Activated CD4-positive, alpha-beta T cell treated with anti-CD3 and anti-CD28 coated beads, Interleukin-2, amount 10 ng/mL, durations not matched to agents 24 days and 14 days (primary cell): ENCODE data around the gene UNC5B. TPM values are rescaled to one million over a fixed set of nuclear protein-coding genes. Genes with fewer than 3 reads are reported as not detected.

Experiments used
- DNase-seq: peaks from one replicate; pipeline ENCODE4 v3.0.0; 2022
- H3K27ac Mint-ChIP-seq: one replicate; pipeline ENCODE4 v1.8.0; 2022; ENCODE audit warnings: mild to moderate bottlenecking, mixed read lengths
- H3K27me3 Mint-ChIP-seq: one replicate; pipeline ENCODE4 v1.8.0; 2022; ENCODE audit warnings: mixed read lengths
- H3K36me3 Mint-ChIP-seq: one replicate; pipeline ENCODE4 v1.8.0; 2022; ENCODE audit warnings: low read depth, mild to moderate bottlenecking, mixed read lengths
- H3K4me1 Mint-ChIP-seq: one replicate; pipeline ENCODE4 v1.8.0; 2021; ENCODE audit warnings: mixed read lengths
- H3K4me3 Mint-ChIP-seq: one replicate; pipeline ENCODE4 v1.8.0; 2022; ENCODE audit warnings: mild to moderate bottlenecking, moderate library complexity, mixed read lengths
- H3K9me3 Mint-ChIP-seq: one replicate; pipeline ENCODE4 v1.8.0; 2021; ENCODE audit warnings: mixed read lengths
- intact Hi-C: fragments of 100-400 bp; cut with micrococcal nuclease; formaldehyde crosslinking; loops from one replicate; pipeline ENCODE4 v1.15.1; 2023
- total RNA-seq: library from RNA; stranded (reverse); gene quantifications from 2 replicates; pipeline ENCODE4 v1.2.3, GENCODE V29; 2022

UNC5B gene
- total RNA-seq, 1 donor from 2014 or later: 0.14 TPM

GRCh38 chr10:71253981-71254818, 41.8 kb downstream of the UNC5B start:
- Mint-ChIP-seq H3K4me1 (no peaks in the 10 kb centered on the region), H3K27me3 (peaks cover 2% of the 10 kb centered on the region), H3K36me3 (no peaks in the 10 kb centered on the region), H3K9me3 (no peaks in the 10 kb centered on the region), H3K4me3 (no peak overlapping the region), H3K27ac (no peak overlapping the region)
- intact Hi-C loops: no loop called here
- no peak for DNase-seq

DNA sequence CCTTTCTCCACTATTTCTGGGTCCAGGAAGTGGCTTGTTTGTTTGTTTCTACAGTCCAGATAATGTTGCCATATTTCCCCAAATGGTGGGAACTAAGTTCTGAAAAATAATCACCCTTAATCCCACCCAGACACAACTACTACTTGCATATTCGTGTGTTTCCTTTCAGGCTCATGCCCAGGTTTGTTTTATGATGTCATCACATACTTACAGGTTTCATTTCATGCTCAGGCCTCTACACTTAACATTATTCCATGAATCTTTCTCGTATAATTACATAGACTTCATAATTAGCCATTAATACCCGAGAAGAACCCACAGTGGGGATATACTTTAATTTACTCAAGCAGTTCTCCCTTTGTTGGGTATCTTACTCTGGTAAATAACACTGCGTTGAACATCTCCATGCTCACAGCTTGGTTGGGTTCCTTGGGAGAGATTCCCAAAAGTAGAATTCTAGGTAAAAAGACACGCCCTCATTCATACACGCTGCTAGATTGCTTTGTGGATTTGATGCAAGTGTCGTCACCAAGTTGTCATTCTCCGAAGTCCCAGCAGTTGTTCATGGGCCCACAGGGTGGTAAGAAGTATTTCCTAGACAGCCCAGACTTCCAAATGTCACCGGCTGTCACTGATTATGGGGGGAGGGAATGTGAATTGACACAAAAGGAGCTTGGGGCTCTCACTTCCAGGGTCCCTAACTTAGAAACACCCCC, 42.6 kb downstream of the UNC5B start:
- Mint-ChIP-seq H3K36me3 (no peaks in the 10 kb centered on the region), H3K4me1 (no peaks in the 10 kb centered on the region), H3K9me3 (no peaks in the 10 kb centered on the region), H3K27ac (no peak overlapping the region), H3K27me3 (peaks cover 2% of the 10 kb centered on the region), H3K4me3 (no peak overlapping the region)
- no peak for DNase-seq
- intact Hi-C loops: no loop called here

GRCh38 chr10:71255550-71255807, 43.1 kb downstream of the UNC5B start:
- Mint-ChIP-seq H3K27ac (no peak overlapping the region), H3K4me3 (no peak overlapping the region), H3K4me1 (no peaks in the 10 kb centered on the region), H3K36me3 (no peaks in the 10 kb centered on the region), H3K9me3 (no peaks in the 10 kb centered on the region), H3K27me3 (peaks cover 2% of the 10 kb centered on the region)
- intact Hi-C loops: no loop called here
- no peak for DNase-seq

DNA sequence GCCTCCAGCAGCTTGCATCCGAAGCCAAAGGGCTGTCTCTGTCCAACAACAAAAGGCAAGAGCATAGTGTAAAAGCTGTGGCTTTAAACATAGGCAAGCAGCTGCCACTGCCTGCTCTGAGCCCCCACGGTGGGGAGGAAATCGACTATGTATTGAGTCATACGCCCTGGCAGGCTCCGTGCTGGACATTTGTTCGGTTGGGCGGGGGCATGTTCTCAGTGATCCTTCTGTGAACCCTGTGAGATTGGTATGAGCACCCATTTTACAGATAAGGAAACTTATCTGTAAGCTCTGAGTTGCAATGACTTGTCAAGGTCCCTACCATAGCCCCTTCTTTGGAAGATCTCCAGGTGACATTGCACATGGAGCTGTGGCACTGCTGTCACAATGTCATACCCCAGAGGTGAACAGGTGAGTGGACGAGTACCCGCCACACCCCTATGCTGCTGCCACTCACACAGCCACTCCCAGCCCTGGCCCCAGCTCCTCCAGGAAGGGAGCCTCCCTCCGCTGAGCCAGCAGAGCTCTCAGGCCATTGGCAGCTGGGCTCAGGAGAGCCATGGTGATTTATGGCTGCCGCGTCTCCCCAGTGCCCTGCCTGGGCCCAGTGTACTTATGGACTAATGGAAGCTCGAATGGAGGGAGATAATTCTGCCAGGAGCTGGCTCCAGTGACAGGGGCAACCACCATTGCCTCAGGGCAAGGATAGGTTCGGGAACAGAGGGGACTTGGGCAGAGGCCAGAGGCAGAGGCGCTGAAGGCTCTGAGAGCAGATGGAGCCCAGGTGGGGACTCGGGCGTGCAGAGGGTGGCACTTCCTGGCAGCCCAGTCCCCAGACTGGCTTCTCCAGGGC, 43.7 kb downstream of the UNC5B start:
- intact Hi-C loops: no loop called here
- Mint-ChIP-seq H3K4me3 (no peak overlapping the region), H3K9me3 (no peaks in the 10 kb centered on the region), H3K27ac (no peak overlapping the region), H3K36me3 (no peaks in the 10 kb centered on the region), H3K27me3 (peaks cover 2% of the 10 kb centered on the region), H3K4me1 (no peaks in the 10 kb centered on the region)
- no peak for DNase-seq

GRCh38 chr10:71256661-71257318, 44.4 kb downstream of the UNC5B start:
- intact Hi-C loops: no loop called here
- Mint-ChIP-seq H3K27ac (no peak overlapping the region), H3K27me3 (peaks cover 2% of the 10 kb centered on the region), H3K4me3 (no peak overlapping the region), H3K4me1 (no peaks in the 10 kb centered on the region), H3K9me3 (no peaks in the 10 kb centered on the region), H3K36me3 (no peaks in the 10 kb centered on the region)
- DNase-seq: no peak

- no peak overlapping the region for H3K4me3 Mint-ChIP-seq
- no peak overlapping the region for H3K27ac Mint-ChIP-seq
- H3K9me3 Mint-ChIP-seq: no peaks in the 10 kb centered on the region
- DNase-seq: no peak
- no peaks in the 10 kb centered on the region for H3K4me1 Mint-ChIP-seq
- peaks cover 2% of the 10 kb centered on the region for H3K27me3 Mint-ChIP-seq
- no peaks in the 10 kb centered on the region for H3K36me3 Mint-ChIP-seq
- intact Hi-C loops: no loop called here
Measured at GRCh38 chr10:71257319-71257997, 45.1 kb downstream of the UNC5B start.

DNA sequence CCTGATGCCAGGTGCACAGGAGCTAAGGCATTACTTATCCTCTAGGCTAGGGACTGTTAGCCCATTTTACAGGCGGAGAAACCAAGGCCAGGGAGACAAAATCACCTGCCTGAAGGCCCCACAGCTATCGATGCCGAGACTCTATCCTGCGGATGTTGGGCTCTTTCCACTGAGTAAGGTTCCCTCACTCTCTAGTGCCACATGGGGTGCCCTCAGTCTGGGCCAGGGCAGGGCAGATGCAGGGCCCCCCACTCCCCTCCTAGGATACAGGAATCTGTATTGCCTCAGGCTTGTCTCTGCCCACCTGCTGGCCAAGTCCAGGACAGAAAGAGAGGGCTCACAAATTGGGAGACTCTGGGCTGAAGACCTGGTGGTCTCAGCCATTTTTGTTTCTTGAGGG, 45.7 kb downstream of the UNC5B start:
- Mint-ChIP-seq H3K36me3 (no peaks in the 10 kb centered on the region), H3K27ac (no peak overlapping the region), H3K4me1 (no peaks in the 10 kb centered on the region), H3K9me3 (no peaks in the 10 kb centered on the region), H3K4me3 (no peak overlapping the region), H3K27me3 (peaks cover 2% of the 10 kb centered on the region)
- DNase-seq: no peak
- intact Hi-C loops: no loop called here

GRCh38 chr10:71258446-71259145, 46.2 kb downstream of the UNC5B start:
- Mint-ChIP-seq H3K36me3 (no peaks in the 10 kb centered on the region), H3K4me3 (no peak overlapping the region), H3K4me1 (no peaks in the 10 kb centered on the region), H3K27me3 (peaks cover 2% of the 10 kb centered on the region), H3K9me3 (no peaks in the 10 kb centered on the region), H3K27ac (no peak overlapping the region)
- intact Hi-C loops: no loop called here
- DNase-seq: no peak

DNA sequence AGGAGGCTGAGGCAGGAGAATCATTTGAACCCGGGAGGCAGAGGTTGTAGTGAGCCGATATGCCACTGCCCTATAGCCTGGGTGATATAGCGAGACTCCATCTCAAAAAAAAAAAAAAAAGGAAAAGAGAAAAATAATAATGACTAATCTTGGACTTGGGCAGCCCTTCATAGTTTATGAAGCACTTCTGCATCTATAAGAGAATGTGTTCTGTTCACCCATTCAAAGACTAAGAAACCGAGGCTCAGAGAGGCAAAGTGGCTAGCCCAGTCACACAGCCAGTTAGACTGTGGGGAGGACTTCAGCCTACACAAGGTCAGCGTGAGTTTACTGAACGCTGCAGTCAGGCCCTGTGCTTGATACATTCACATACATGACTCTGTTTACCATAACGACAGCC, 46.9 kb downstream of the UNC5B start:
- intact Hi-C loops: no loop called here
- DNase-seq: no peak
- H3K4me1 Mint-ChIP-seq: no peaks in the 10 kb centered on the region
- no peaks in the 10 kb centered on the region for H3K36me3 Mint-ChIP-seq
- H3K27me3 Mint-ChIP-seq: peaks cover 2% of the 10 kb centered on the region
- no peak overlapping the region for H3K27ac Mint-ChIP-seq
- no peak overlapping the region for H3K4me3 Mint-ChIP-seq
- H3K9me3 Mint-ChIP-seq: no peaks in the 10 kb centered on the region

GRCh38 chr10:71259815-71260501, 47.6 kb downstream of the UNC5B start:
- H3K4me3 Mint-ChIP-seq: no peak overlapping the region
- H3K36me3 Mint-ChIP-seq: no peaks in the 10 kb centered on the region
- H3K27ac Mint-ChIP-seq: no peak overlapping the region
- no peaks in the 10 kb centered on the region for H3K9me3 Mint-ChIP-seq
- H3K4me1 Mint-ChIP-seq: no peaks in the 10 kb centered on the region
- peaks cover 2% of the 10 kb centered on the region for H3K27me3 Mint-ChIP-seq
- intact Hi-C loops: no loop called here
- no peak for DNase-seq

GRCh38 chr10:71260622-71261325, 48.4 kb downstream of the UNC5B start:
- H3K27ac Mint-ChIP-seq: no peak overlapping the region
- no peaks in the 10 kb centered on the region for H3K4me1 Mint-ChIP-seq
- H3K4me3 Mint-ChIP-seq: no peak overlapping the region
- no peaks in the 10 kb centered on the region for H3K36me3 Mint-ChIP-seq
- no peak for DNase-seq
- H3K27me3 Mint-ChIP-seq: peaks cover 2% of the 10 kb centered on the region
- H3K9me3 Mint-ChIP-seq: no peaks in the 10 kb centered on the region
- intact Hi-C loops: no loop called here

GRCh38 chr10:71262027-71262426, 49.7 kb downstream of the UNC5B start:
- H3K9me3 Mint-ChIP-seq: no peaks in the 10 kb centered on the region
- no peaks in the 10 kb centered on the region for H3K4me1 Mint-ChIP-seq

More at GRCh38 chr10:71262027-71262426, 49.7 kb downstream of the UNC5B start:
- Mint-ChIP-seq H3K27me3 (no peaks in the 10 kb centered on the region), H3K4me3 (no peak overlapping the region), H3K27ac (no peak overlapping the region), H3K36me3 (no peaks in the 10 kb centered on the region)
- no peak for DNase-seq
- intact Hi-C loops: no loop called here
